NCI-H524 (cell line): ENCODE results near the gene PHETA1.

Experiments used
- DNase-seq, 2 experiments: peaks; one replicate each; lab custom pipeline; 2025; lab: John Stamatoyannopoulos, UW

The PHETA1 gene

DNA sequence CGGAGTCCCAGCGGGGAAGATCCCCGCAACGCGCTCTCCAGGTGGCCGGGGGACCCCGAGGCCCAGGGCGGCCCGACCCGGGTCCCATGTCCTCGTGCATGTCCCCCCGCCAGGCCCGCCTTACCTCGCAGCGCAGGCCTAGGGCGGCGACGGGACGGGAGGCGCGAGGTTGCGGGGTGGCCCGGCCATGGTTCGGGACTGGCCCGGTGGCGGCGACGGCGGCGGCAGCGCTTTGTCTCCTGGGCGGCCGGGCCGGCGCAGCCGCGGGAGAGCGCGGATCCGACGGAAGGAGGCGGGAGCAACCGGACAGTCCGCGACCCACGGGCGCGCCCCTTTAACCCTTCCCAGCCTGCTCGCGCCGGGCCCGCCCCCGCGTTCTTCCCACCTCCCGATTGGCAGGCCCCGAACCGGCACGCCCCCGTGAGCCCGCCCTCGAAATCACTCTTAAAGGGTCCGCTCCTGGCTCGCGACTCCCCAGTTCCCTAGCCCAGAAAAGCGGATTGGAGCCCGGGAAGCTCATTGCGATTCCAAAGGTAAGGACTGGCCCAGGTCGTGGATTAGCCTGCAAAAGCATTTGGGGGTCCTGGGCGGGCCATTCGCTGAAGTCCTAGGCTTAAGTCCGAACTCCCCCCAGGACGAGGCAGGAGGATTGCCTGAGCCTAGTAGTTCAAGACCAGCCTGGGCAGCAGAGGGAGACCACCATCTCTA, at the start of gene PHETA1:
TSS of gene PHETA1 (minus strand) at position 308 of the 708 bp plus-strand sequence. CDS start 5,668 bp downstream, outside the sequence.
- DNase-seq: peak; percentile 65 to 77

DNA sequence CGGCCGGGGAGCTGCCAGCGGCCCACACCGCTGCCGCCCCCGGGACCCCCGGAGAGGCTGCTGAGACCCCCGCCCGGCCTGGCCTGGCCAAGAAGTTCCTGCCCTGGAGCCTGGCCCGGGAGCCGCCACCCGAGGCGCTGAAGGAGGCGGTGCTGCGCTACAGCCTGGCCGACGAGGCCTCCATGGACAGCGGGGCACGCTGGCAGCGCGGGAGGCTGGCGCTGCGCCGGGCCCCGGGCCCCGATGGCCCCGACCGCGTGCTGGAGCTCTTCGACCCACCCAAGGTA, 49.6 kb upstream of the PHETA1 start:
- DNase-seq: no peak

DNA sequence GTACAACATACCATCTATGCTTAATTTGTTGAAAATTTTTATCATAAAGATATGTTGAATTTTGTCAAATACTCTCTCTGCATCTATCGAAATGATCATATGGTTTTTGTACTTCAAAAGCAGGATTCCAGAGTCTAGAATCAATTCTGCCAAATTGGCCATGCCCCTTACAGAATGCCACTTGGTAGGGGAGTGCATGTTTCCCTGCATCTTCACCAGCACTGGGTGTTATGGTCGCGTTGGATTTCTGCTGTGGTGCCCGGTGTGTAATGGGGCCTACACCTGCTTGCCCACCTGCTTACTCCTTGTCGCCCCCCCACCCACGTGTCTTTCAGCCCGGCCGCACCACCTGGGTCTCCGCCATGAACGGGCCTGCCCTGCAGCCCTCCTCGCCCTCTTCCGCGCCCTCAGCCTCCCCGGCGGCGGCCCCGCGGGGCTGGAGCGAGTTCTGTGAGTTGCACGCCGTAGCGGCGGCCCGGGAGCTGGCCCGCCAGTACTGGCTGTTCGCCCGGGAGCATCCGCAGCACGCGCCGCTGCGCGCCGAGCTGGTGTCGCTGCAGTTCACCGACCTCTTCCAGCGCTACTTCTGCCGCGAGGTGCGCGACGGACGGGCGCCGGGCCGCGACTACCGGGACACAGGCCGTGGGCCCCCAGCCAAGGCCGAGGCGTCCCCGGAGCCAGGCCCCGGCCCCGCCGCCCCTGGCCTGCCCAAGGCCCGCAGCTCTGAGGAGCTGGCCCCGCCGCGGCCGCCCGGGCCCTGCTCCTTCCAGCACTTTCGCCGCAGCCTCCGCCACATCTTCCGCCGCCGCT, 49.1 kb upstream of the PHETA1 start:
- no peak for DNase-seq

GRCh38 chr12:111417290-111417689, 48.4 kb upstream of the PHETA1 start:
- DNase-seq: no peak

GRCh38 chr12:111414711-111415252, 45.9 kb upstream of the PHETA1 start:
- DNase-seq: no peak

GRCh38 chr12:111413442-111414086, 44.7 kb upstream of the PHETA1 start:
- DNase-seq: no peak

GRCh38 chr12:111412830-111413441, 44.0 kb upstream of the PHETA1 start:
- DNase-seq: no peak

DNA sequence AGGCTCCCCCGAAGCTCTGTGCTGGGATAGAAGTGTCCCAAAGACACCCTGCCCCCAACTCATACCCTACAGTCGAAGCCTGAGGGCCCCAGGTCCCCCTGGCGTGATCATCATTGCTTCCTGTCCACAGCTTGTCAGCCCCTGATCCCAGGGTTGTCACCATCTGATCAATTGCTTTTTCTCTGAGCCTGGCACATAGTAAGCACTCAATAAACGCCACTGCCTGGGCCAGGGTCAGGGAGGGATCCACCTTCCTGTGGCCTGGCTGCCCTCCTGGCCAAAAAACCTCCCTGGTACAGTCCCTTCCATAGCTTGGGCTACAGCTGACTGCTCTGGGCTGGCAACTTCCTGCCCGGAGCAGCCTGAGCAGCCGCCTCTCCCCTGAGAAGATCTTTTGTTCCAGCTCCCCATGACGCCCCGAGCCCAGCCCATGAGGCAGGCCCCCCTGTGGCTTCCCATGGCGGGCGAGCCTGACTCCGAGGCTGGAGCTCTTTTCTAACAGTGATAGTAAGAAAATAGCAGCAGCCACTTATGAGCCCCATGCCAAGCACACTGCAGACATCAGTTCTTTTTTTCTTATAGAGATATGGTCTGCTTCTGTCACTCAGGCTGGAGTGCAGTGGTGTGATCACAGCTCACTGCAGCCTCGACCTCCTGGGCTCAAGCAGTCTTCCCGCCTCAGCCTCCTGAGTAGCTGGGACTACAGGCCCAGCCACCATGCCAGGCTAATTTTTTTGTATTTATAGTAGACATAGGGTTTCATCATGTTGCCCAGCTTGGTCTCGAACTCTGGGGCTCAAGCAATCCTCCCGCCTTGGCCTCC, 43.3 kb upstream of the PHETA1 start:
- no peak for DNase-seq

DNA sequence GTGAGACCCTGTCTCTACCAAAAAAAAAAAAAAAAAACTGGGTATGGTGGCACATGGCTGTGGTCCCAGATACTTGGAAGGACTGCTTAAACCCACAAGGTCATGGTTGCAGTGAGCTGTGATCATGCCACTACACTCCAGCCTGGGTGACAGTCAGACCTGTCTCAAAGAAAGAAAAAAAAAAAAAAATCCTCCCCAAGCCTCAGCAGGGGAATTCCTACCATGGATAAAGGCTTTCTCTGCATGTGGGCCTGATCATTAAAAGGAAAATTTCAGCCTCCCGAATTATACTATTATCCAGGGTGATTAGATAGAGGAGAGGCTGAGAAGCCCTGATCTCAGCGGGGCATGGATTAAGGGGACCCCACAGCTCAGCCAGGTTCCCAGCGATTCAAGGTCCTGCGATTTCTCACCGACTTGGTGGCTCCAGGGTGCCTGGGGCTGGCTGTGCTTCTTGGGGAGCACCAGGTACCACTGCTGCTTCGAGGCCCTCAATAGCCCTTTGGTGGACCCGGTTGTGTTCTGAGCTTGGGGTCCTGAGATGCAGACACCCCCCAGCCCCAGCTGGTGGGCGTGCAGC, 42.4 kb upstream of the PHETA1 start:
- DNase-seq: no peak

- DNase-seq: no peak
These were observed 41.7 kb upstream of the PHETA1 start for GRCh38 chr12:111410431-111411184.

DNA sequence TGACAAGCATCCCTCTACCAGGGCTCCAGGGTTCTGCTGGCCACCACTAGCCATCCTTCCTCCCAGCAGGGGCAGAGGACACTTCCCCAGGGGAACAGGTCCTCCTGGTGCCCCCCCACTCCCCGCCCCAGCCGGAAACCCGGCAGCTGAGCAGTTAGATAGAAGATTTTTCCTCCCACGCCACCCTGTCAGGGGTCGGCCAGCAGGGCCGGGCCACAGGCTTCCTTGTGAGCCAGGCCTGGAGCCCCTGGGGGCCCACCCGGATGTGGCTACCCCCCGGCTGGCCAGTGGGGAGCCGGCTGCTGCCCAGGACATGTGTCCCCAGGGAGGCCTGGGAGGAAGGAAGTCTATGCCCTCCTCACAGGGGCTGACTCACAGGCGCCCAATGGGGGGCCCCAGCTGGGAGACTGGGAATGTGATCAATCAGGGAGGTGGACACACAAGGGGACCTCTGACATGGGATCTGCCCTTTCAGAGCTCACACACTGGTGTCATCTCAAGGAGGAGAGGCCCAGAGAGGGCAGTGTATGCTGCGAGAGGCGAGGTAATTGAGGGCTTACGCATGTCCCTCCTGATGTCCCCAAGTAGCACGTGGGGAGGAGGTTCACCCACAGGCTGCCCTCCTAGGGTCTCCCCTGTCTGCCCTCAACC, 41.0 kb upstream of the PHETA1 start:
- DNase-seq: no peak

DNA sequence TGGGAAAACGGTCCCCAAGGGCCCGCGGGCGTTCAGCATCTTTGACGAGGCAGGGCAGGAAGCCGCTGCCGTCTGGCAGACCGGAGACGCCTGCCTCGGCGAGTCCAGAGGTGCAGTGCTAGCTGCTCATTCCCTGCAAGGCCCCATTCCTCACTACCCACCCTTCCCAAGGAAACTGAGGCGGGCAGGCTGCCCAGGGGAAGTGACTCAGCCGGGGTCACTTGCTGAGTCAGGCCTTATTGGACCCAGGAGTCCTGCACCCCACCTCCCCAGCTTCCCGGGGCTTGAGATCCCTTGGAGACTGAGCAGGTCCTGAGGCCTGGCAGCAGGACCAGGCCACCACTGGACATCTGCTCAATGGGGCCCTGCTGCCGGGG, 40.5 kb upstream of the PHETA1 start:
- DNase-seq: no peak

GRCh38 chr12:111408686-111409402, 39.9 kb upstream of the PHETA1 start:
- no peak for DNase-seq

DNA sequence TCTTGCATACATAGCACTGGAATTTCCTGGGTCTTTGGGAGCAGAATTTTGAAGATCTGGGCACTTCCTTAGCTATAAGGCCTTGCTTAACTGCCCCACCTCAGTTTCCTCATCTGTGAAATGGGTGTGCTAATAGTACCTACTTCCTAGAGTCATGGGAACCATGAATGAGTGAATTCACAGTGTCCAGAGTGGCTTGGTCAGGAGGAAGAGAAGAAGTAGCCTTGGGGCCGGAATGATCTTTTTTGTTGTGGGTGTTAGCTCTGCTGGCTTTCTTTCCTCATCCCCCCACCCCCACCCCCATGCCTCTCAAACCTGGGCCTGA, 39.2 kb upstream of the PHETA1 start:
- no peak for DNase-seq

GRCh38 chr12:111407377-111408115, 38.7 kb upstream of the PHETA1 start:
- no peak for DNase-seq

DNA sequence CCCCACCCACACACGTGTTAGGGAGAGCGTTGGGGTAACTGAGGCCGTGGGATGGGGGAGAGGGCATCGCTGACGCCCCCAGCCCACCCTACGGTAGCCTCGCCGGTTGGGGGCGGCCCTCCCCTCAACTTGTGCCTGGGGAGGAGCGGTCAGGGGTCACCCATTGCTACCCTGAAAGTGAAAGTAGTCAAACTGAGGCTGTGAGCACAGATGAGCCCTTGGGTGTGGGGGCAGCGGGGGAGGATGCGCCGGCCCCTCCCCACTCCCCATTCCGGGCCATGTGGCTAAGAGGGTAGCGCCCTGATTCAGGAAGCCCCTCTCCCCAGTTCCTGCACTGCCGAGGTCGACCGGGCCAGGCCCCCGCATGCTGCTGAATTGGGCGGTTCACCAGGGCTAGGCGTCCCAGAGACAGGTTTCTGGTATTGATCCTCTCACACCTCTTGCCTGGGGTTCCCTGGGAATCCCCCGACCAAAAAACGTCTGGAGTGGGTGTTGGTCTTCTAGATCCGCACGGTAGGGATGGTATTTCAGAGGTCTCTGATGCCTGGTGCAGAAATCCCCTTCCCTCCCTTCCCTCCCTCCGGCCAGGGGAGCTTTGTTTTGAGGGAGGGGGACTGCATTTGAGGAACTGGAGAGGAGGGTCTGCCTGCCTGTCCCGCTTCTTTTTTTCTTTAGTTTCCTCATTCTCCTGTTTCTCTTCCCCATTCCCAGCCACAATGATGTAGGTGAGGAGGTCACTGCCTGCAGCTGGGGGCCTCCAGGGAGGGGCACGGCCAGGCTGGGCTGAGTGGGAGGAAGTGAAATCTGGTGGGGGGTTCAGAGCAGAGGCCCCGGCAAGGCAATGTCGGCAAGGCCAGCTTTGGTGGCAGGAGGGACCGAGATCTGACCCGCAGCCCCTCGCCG, 37.8 kb upstream of the PHETA1 start:
- no peak for DNase-seq

DNA sequence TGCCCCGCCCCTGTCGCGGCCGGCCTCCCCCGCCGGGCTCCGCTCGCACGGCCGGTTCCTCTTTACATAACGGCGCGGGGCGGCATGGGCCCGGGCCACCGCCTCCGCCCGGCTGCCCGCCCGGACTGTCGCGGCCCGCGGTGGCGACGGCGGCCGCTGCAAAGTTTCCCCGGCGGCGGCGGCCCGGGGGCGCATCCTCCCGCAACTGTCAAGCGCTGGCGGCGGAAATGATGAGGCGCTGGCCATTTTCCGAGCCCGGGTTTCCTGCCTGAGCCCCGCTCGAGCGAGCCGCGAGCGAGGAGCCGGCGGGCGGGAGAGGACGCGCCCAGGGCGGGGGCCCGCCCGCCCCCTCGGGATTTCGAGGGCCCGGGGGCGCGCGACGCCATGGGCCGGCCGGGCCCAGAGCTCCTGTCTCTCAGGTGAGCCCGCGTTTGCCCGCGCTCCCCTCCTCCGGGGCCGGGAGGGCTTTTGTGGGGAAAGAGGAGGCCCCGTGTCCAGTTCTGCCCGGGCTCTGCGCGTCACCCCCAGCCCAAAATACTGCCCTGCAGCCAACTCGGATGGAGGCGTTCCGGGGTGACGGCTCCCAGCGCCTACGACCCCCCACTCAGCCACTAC, 37.1 kb upstream of the PHETA1 start, which contains the start of gene SH2B3:
TSS of gene SH2B3 (plus strand) at position 65 of the 615 bp plus-strand sequence. CDS start 12,223 bp downstream, outside the sequence.
- peak in 1 of 2 experiments; percentile 55 for DNase-seq
